ENCODE measurements around the gene MAFG.

GRCh38 chr17:81959362-81960129 lies 32.0 kb upstream of the MAFG start:
- TF ChIP-seq CTCF (IDR thresholded peaks at IDR 0.05): peak in 1 of 4 experiments; percentile 78
- TF ChIP-seq POLR2A (IDR thresholded peaks at IDR 0.05): no peak
- TF ChIP-seq EP300 (IDR thresholded peaks at IDR 0.05): no peak

All from sigmoid colon (tissue), 4 donors.